OCI-LY3 (cell line): ENCODE measurements around the gene RUSC1.

ENCODE experiments used
- H2AFZ ChIP-seq: fragments of 200-600, 300-600 bp; shearing (Covaris generic); 2 replicates; pipeline ENCODE4 v1.6.0; 2014; ENCODE audit warnings: antibody characterized with exemption, low read depth, low read length
- H3K27ac ChIP-seq: fragments of 200-600, 300-600 bp; sonication (generic); 2 replicates; pipeline ENCODE4 v1.5.1; 2014; ENCODE audit warnings: mild to moderate bottlenecking, low read length, moderate library complexity, mixed read lengths
- H3K27me3 ChIP-seq: fragments of 200-600, 300-600 bp; sonication (generic); 2 replicates; pipeline ENCODE4 v1.6.1; 2014; ENCODE audit warnings: low read depth, low read length, mixed read lengths
- H3K36me3 ChIP-seq: fragments of 200-600, 300-600 bp; sonication (generic); replicated peaks from 2 replicates; pipeline ENCODE3; 2014; ENCODE audit warnings: low read depth, low read length, mixed read lengths
- H3K4me1 ChIP-seq: fragments of 300-600, 200-600 bp; sonication (generic); 2 replicates; pipeline ENCODE4 v1.6.1; 2014; ENCODE audit warnings: low read length, mixed read lengths
- H3K4me2 ChIP-seq: fragments of 200-600, 300-600 bp; sonication (generic); 2 replicates; pipeline ENCODE4 v1.6.1; 2014; ENCODE audit warnings: low read length, mixed read lengths
- H3K4me3 ChIP-seq: fragments of 300-600, 200-600 bp; sonication (generic); 2 replicates; pipeline ENCODE4 v1.5.1; 2014; ENCODE audit warnings: antibody characterized with exemption, mild to moderate bottlenecking, low read length, moderate library complexity
- H3K79me2 ChIP-seq: fragments of 300-600, 200-600 bp; shearing (Covaris generic); 2 replicates; pipeline ENCODE4 v1.6.1; 2014; ENCODE audit warnings: mild to moderate bottlenecking, low read length, mixed read lengths
- H3K9ac ChIP-seq: fragments of 300-600, 200-600 bp; shearing (Covaris generic); 2 replicates; pipeline ENCODE4 v1.6.0; 2014; ENCODE audit warnings: mild to moderate bottlenecking, low read length, moderate library complexity
- H3K9me3 ChIP-seq: fragments of 200-600, 300-600 bp; shearing (Covaris generic); 2 replicates; pipeline ENCODE4 v1.6.1; 2014; ENCODE audit warnings: low read length, mixed read lengths; ENCODE audit not compliant: insufficient read depth
- H4K20me1 ChIP-seq: fragments of 200-600, 300-600 bp; sonication (generic); 2 replicates; pipeline ENCODE4 v1.6.1; 2016; ENCODE audit warnings: low read length, mixed read lengths; ENCODE audit not compliant: insufficient read depth
- CTCF ChIP-seq: fragments of 200-600, 300-600 bp; sonication (generic); IDR thresholded peaks from 2 replicates; pipeline ENCODE4 v1.5.1; 2014; ENCODE audit warnings: antibody characterized with exemption, low read length, low read depth
- EZH2phosphoT487 ChIP-seq: fragments of 200-600 bp; shearing (Covaris generic); IDR thresholded peaks from 2 replicates; pipeline ENCODE4 v1.6.1; 2018; ENCODE audit warnings: antibody characterized with exemption, mixed run types, low read depth

Gene RUSC1

GRCh38 chr1:155379180-155379579 is 58.5 kb downstream of the RUSC1 start:
- no peak overlapping the region for H3K4me3 ChIP-seq
- peaks cover 21% of the 10 kb centered on the region for H3K36me3 ChIP-seq
- no peak overlapping the region for H3K27ac ChIP-seq
- H3K4me2 ChIP-seq = no peak overlapping the region
- no peaks in the 10 kb centered on the region for H3K9me3 ChIP-seq
- no peaks in the 10 kb centered on the region for H3K79me2 ChIP-seq
- no peak for TF ChIP-seq EZH2phosphoT487
- TF ChIP-seq CTCF = no peak
- no peak overlapping the region for H3K9ac ChIP-seq
- no peaks in the 10 kb centered on the region for H4K20me1 ChIP-seq
- no peaks in the 10 kb centered on the region for H3K4me1 ChIP-seq
- H3K27me3 ChIP-seq = no peaks in the 10 kb centered on the region
- no peak overlapping the region for H2AFZ ChIP-seq

- Histone ChIP-seq H3K36me3 (peaks cover 21% of the 10 kb centered on the region), H3K27me3 (no peaks in the 10 kb centered on the region), H3K4me2 (no peak overlapping the region), H3K9ac (no peak overlapping the region), H3K27ac (no peak overlapping the region), H4K20me1 (no peaks in the 10 kb centered on the region), H3K4me1 (no peaks in the 10 kb centered on the region), H3K79me2 (no peaks in the 10 kb centered on the region), H2AFZ (no peak overlapping the region), H3K4me3 (no peak overlapping the region), H3K9me3 (no peaks in the 10 kb centered on the region)
- TF ChIP-seq CTCF = no peak
- no peak for TF ChIP-seq EZH2phosphoT487
These were observed 59.0 kb downstream of the RUSC1 start for GRCh38 chr1:155379631-155380090.
